ENCODE data around the gene PRMT6.

The PRMT6 gene

GRCh38 chr1:107096690-107097089, 40.2 kb downstream of the PRMT6 start:
- DNase-seq = no peak

- no peak for DNase-seq
These were observed 42.5 kb downstream of the PRMT6 start for GRCh38 chr1:107098961-107099360.

DNA sequence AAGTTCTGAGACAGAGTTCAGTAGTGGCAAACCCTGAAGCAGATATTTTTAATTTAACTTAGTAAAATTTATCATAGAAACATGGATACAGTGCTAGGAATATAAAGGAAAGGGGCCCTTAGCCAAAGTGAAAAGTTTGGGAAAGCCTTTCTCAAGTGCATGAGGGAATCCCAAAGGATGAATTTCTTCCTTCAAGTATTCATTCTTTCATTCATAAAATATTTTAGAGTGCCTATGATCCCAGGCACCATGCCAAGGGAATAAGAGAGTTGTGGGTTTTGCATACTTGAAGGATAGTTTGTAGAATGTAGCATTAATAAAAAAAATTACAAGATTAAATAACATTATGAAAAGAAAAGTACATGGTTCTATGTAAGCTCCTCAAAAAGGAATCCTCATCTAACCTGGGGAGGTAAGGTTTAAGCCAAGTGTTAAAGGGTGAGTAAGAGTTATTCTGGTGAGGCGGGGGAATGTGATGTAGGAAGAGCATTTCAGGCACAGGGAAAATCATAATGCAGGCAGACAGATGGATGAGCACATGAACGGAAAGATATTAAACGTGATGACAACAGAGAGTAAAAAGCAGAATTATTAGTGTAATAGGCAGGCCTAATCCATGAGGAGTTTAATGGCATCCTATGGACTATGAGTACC, 44.0 kb downstream of the PRMT6 start:
- no peak for DNase-seq

DNA sequence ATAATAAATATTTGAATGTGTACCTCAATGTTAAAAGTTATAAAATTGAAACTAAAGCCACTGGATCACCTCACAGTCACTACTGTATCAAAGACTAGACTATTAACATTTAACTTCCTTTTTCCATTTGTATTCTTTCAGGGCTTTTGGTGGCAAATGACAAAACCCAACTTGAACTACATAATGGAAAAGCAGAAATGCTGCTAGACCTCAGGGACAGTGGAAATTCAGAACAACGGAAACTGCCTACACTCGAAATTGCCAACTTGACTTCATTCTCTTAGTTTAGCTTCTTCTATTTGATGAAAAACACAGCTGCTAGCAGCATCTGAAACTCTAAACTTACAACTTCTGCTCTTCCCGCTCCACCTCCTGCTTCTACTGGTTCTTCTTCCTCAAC, 49.4 kb downstream of the PRMT6 start:
- DNase-seq = no peak
